Kidney (tissue), 14 donors: ENCODE data around the gene MYBBP1A. TPM values are rescaled to one million over a fixed set of nuclear protein-coding genes. Genes with fewer than 3 reads are reported as not detected.

Experiments
- DNase-seq, 5 donors: peaks; one replicate each; pipeline ENCODE4 v3.0.0-alpha.2; 2013 to 2020
- FAIRE-seq: peaks from 2 replicates; lab custom pipeline; 2012; peaks lifted over from hg19 to GRCh38; lab: Jason Lieb, UNC
- H3K27ac ChIP-seq, 2 donors: one replicate each; pipeline ENCODE4 v1.7.0; 2013; ENCODE audit warnings: low read depth in 2 of 2, low read length in 2 of 2, inconsistent platforms in 1 of 2
- H3K27me3 ChIP-seq: one replicate; pipeline ENCODE4 v1.7.1; 2013; ENCODE audit warnings: low read length, inconsistent platforms; ENCODE audit not compliant: control insufficient read depth, insufficient read depth
- H3K36me3 ChIP-seq, 3 donors: one replicate each; pipeline versions ENCODE4 v1.7.0 to v1.7.1; 2013; ENCODE audit warnings: low read length in 3 of 3, control low read depth in 1 of 3, inconsistent platforms in 1 of 3; ENCODE audit not compliant: insufficient read depth in 3 of 3, control insufficient read depth in 2 of 3
- H3K4me1 ChIP-seq, 3 donors: one replicate each; pipeline versions ENCODE4 v1.7.0 to v1.7.1; 2013; ENCODE audit warnings: low read length in 3 of 3, inconsistent platforms in 1 of 3, low read depth in 1 of 3; ENCODE audit not compliant: control insufficient read depth in 2 of 3, insufficient read depth in 2 of 3
- H3K4me3 ChIP-seq, 3 donors: one replicate each; pipeline versions ENCODE4 v1.7.0 to v1.8.1; 2013; ENCODE audit warnings: low read length in 3 of 3, control low read depth in 1 of 3, inconsistent platforms in 1 of 3
- H3K9ac ChIP-seq, 3 donors: one replicate each; pipeline versions ENCODE4 v1.7.0 to v1.7.1; 2013; ENCODE audit warnings: low read length in 3 of 3, control low read depth in 1 of 3, inconsistent platforms in 1 of 3
- H3K9me3 ChIP-seq, 3 donors: one replicate each; pipeline versions ENCODE4 v1.7.0 to v1.7.1; 2013; ENCODE audit warnings: low read length in 3 of 3, control low read depth in 1 of 3, inconsistent platforms in 1 of 3; ENCODE audit not compliant: control insufficient read depth in 2 of 3, insufficient read depth in 1 of 3
- intact Hi-C: fragments of 100-400 bp; cut with DNase I; formaldehyde crosslinking; loops from one replicate; pipeline ENCODE4 v1.11.1; 2022
- polyA plus RNA-seq: library from polyadenylated mRNA; stranded (reverse); fragments of 350-450 nt; fragmentation: Illumina TruSeq; extraction: RNeasy Lipid Tissue Mini Kit (QIAGEN cat#74804); gene quantifications from one replicate; pipeline ENCODE4 v1.2.3, GENCODE V29; 2014; ENCODE audit warnings: low read depth, low replicate concordance; ENCODE audit not compliant: insufficient read depth
- total RNA-seq: library from RNA; stranded (reverse); fragmentation: NEBNext Ultra II Directional; extraction: Animal tissue kit (Norgen Biotek cat#: 25700); gene quantifications from one replicate; pipeline ENCODE4 v1.2.1, GENCODE V29; 2021
- TF ChIP-seq, protein P1 (sequence below): IDR thresholded peaks from 3 replicates; pipeline ENCODE4 v1.5.1; 2012; ENCODE audit warnings: mild to moderate bottlenecking, moderate library complexity, borderline replicate concordance; ENCODE audit not compliant: insufficient read depth; ENCODE audit errors: extremely low read depth
- donor health status: control.
- donor health status: control.
- donor health status: control.
- donor health status: control.
- donor health status: control.
- donor health status: DM: yes; HTN: yes; CAD: no.
- donor health status: Normal renal cell carcinoma (clear cell type).

The MYBBP1A gene
- total and polyA plus RNA-seq, 2 donors from 2014 or later = 11.9 to 51.6 TPM

DNA sequence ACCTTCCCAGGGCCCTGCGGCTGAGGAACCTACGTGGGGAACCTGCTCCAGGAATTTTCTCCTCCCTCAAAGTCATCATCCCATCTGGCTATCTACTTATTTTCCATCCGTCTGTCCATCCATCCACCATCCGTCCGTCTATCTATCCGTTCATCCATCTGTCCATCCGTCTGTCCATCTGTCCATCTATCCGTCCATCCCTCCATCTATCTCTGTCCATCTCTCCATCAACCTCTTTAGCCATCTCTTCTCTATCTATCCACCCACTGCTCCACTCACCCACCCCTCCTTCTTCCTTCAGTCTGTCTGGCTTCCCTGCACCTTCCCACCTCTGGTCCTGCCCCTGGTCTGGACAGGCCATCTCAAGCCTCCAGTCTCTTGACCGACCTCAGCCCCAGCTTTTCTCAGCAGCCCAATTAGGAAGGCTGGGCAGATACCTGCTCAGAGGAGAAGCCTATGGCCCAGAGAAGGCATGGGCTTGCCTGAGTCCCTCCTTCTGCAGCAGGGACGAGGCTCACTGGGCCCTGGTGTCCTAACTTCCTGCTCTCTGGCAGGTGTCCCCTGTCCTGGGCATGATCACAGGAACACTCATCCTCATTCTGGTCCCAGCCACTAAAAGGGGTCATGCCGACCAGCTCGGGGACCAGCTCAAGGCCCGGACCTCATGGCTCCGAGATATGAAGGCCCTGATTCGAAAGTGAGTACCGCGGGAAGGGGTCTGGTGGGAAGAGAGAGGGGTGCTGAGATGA lies 23.0 kb downstream of the MYBBP1A start:
- DNase-seq (no peak), FAIRE-seq (no peak)
- Histone ChIP-seq H3K4me3 (no peak overlapping the region), H3K27me3 (no peaks in the 10 kb centered on the region), H3K27ac (peak overlapping the region in 1 of 2 donors; percentile 20), H3K4me1 (peaks cover 0 to 17% (median 0%) of the 10 kb centered on the region in 3 donors), H3K9me3 (no peaks in the 10 kb centered on the region), H3K36me3 (peaks cover 0 to 5% (median 2%) of the 10 kb centered on the region in 3 donors), H3K9ac (no peak overlapping the region)
- intact Hi-C loops = no loop called here
- TF ChIP-seq, protein P1, sequence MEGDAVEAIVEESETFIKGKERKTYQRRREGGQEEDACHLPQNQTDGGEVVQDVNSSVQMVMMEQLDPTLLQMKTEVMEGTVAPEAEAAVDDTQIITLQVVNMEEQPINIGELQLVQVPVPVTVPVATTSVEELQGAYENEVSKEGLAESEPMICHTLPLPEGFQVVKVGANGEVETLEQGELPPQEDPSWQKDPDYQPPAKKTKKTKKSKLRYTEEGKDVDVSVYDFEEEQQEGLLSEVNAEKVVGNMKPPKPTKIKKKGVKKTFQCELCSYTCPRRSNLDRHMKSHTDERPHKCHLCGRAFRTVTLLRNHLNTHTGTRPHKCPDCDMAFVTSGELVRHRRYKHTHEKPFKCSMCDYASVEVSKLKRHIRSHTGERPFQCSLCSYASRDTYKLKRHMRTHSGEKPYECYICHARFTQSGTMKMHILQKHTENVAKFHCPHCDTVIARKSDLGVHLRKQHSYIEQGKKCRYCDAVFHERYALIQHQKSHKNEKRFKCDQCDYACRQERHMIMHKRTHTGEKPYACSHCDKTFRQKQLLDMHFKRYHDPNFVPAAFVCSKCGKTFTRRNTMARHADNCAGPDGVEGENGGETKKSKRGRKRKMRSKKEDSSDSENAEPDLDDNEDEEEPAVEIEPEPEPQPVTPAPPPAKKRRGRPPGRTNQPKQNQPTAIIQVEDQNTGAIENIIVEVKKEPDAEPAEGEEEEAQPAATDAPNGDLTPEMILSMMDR = no peak

DNA sequence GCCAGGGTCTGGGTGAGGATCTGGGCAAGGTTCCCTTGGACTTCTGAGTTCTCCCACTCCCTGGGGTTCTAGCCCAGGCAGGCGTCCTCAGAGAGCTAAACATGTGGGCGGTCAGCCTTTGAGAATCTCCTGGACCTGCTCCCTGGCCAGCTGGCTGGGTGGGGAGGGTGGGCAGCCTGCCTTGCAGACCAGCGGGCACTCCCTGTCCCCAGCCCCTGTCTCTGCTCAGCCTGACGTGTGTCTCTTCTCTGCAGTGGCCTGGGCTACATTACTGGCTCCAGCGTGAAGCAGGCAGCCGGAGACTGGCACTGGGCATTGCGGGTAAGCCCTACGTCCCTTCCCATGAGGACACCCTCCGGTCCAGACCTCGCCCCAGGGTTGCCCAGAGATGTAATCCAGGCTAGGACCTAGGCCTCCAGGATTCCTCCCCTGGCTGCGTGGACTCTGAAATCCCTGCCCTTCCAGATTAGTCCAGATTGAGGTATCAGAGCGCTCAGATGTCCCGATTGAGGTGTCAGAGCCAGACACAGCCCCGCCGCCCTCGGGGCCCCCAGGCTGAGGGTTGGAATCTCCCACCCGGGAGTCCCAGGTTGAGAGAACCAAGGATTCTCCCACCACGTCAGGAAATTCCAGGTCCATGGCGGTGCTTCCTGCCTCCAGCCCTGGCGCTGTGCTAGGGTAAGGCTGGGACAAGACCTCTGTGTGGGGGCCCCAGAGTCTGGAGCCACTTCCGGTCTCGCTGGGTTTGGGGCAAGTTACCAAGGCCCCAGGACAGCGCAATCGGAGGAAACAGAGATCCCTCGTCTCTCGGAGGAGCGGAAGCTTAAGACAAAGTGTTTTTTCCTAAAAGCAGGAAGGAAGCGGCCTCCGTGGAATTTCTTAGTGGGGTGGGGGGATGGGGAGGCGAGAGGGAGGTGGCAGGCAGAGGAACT lies 24.1 kb downstream of the MYBBP1A start:
- Histone ChIP-seq H3K9me3 (no peaks in the 10 kb centered on the region), H3K9ac (no peak overlapping the region), H3K4me3 (no peak overlapping the region), H3K36me3 (peaks cover 0 to 10% (median 2%) of the 10 kb centered on the region in 3 donors), H3K4me1 (peaks cover 0 to 12% (median 0%) of the 10 kb centered on the region in 3 donors), H3K27ac (peak overlapping the region; percentile 60 to 67), H3K27me3 (no peaks in the 10 kb centered on the region)
- peak in 1 of 5 donors; percentile 59 for DNase-seq
- FAIRE-seq = no peak
- intact Hi-C loops = no loop called here
- TF ChIP-seq, protein P1 = no peak

DNA sequence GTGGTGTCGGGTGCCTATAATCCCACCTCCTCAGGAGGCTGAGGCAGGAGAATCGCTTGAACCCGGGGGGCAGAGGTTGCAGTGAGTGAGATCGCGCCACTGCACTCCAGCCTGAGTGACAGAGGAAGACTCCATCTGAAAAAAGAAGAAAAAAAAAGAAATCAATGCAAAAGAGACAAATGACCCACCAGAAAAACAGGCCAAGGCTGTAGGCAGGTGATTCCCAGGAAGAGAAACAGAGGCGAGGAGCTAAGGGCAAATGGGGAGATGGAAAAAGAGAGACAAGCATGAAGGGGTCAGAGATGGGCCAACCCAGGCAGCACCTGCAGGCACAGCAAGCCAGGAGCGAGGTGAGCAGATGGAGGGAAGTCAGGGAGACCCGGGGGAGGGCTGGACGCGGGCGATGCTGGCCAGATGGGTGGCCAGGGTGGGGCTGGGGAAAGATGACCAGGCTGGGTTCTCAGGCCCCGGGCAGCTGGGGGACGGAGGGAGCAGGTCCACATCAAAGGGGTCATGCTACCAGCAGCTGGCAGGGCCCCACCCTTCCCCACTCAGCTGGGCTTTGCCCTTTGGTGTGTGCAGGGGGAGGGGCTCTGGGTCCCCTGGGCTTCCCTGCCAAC lies 25.5 kb downstream of the MYBBP1A start:
- FAIRE-seq (no peak), DNase-seq (no peak)
- TF ChIP-seq, protein P1 = no peak
- Histone ChIP-seq H3K27ac (no peak overlapping the region), H3K9ac (no peak overlapping the region), H3K9me3 (no peaks in the 10 kb centered on the region), H3K36me3 (peaks cover 0 to 18% (median 2%) of the 10 kb centered on the region in 3 donors), H3K4me1 (peaks cover 0 to 12% (median 0%) of the 10 kb centered on the region in 3 donors), H3K4me3 (no peak overlapping the region), H3K27me3 (no peaks in the 10 kb centered on the region)
- intact Hi-C loops = no loop called here
